ENCODE measurements around the gene OR52J3.

GRCh38 chr11:5065027-5065426 is 18.7 kb downstream of the OR52J3 start:
- TF ChIP-seq CTCF (tag by site-specific recombination; IDR thresholded peaks at IDR 0.05) (no peak), ZNF513 (tag by site-specific recombination; IDR thresholded peaks at IDR 0.05) (no peak), ZNF560 (tag by site-specific recombination; IDR thresholded peaks at IDR 0.05; ENCODE audit: borderline replicate concordance) (no peak), ZSCAN30 (tag by site-specific recombination; IDR thresholded peaks at IDR 0.05) (no peak), PRDM1 (tag by site-specific recombination; IDR thresholded peaks at IDR 0.05) (no peak), ZNF670 (tag by site-specific recombination; IDR thresholded peaks at IDR 0.05; ENCODE audit: low read depth) (no peak), ZNF558 (tag by site-specific recombination; IDR thresholded peaks at IDR 0.05) (no peak), ZNF350 (tag by site-specific recombination; IDR thresholded peaks at IDR 0.05) (no peak), KLF16 (tag by site-specific recombination; IDR thresholded peaks at IDR 0.05) (no peak)

All from HEK293 (cell line).